ENCODE measurements around the gene TOR1A.
A peak's percentile ranks its signal among the peaks of the same experiment; 100 is the strongest.
"Not testable (repeated sequence)": the region's sequence is repeated elsewhere in the genome, so short reads cannot be mapped to it uniquely, and the experiment has no call there.

Gene TOR1A

GRCh38 chr9:129783516-129784361 is 40.2 kb downstream of the TOR1A start:
- DNase-seq (ENCODE audit: low read depth in 2 of 2): peak; percentile 46 to 55

- DNase-seq (ENCODE audit: low read depth in 2 of 2): no peak
Measured at GRCh38 chr9:129781981-129782380, 42.0 kb downstream of the TOR1A start.

- DNase-seq (ENCODE audit: low read depth in 2 of 2): no peak
Measured at GRCh38 chr9:129781131-129781530, 42.8 kb downstream of the TOR1A start.

- DNase-seq (ENCODE audit: low read depth in 2 of 2): no peak
Measured at GRCh38 chr9:129779560-129780190, 44.3 kb downstream of the TOR1A start.

- no peak for DNase-seq (ENCODE audit: low read depth in 2 of 2)
Measured at GRCh38 chr9:129778469-129778868, 45.5 kb downstream of the TOR1A start.

- no peak for DNase-seq (ENCODE audit: low read depth in 2 of 2)
Measured at GRCh38 chr9:129777769-129778130, 46.2 kb downstream of the TOR1A start.

- peak; percentile 62 to 76 for DNase-seq (ENCODE audit: low read depth in 2 of 2)
Measured at GRCh38 chr9:129776938-129777768, 46.8 kb downstream of the TOR1A start.

GRCh38 chr9:129776566-129776937 is 47.4 kb downstream of the TOR1A start:
- DNase-seq (ENCODE audit: low read depth in 2 of 2): no peak

GRCh38 chr9:129776096-129776495 is 47.8 kb downstream of the TOR1A start:
- not testable (repeated sequence) for DNase-seq (ENCODE audit: low read depth in 2 of 2)

GRCh38 chr9:129775448-129775798 is 48.5 kb downstream of the TOR1A start:
- no peak for DNase-seq (ENCODE audit: low read depth in 2 of 2)

- no peak for DNase-seq (ENCODE audit: low read depth in 2 of 2)
Measured at GRCh38 chr9:129774791-129775447, 49.0 kb downstream of the TOR1A start.

GRCh38 chr9:129773262-129774048 is 50.5 kb downstream of the TOR1A start:
- no peak for DNase-seq (ENCODE audit: low read depth in 2 of 2)

- no peak for DNase-seq (ENCODE audit: low read depth in 2 of 2)
Measured at GRCh38 chr9:129770741-129771140, 53.2 kb downstream of the TOR1A start.

- DNase-seq (ENCODE audit: low read depth in 2 of 2): no peak
Measured at GRCh38 chr9:129769669-129770068, 54.3 kb downstream of the TOR1A start.

GRCh38 chr9:129768486-129768885 is 55.5 kb downstream of the TOR1A start:
- DNase-seq (ENCODE audit: low read depth in 2 of 2): no peak

- no peak for DNase-seq (ENCODE audit: low read depth in 2 of 2)
Measured at GRCh38 chr9:129765764-129766317, 58.1 kb downstream of the TOR1A start.

GRCh38 chr9:129762985-129763926 is 60.7 kb downstream of the TOR1A start:
- no peak for DNase-seq (ENCODE audit: low read depth in 2 of 2)

All from stimulated activated CD8-positive, alpha-beta memory T cell treated with anti-CD3 and anti-CD28 coated beads, Interleukin-15, amount 100 ng/mL, for 48 hours (primary cell).